ENCODE data around the gene MTERF2. TPM values are rescaled to one million over a fixed set of nuclear protein-coding genes. Genes with fewer than 3 reads are reported as not detected.

Gene MTERF2
- total and polyA plus RNA-seq, 2 of the 13 experiments (the other 11 are each of a cell fraction or from before 2014, with no cell fraction given), result 8.0 to 11.6 TPM

DNA sequence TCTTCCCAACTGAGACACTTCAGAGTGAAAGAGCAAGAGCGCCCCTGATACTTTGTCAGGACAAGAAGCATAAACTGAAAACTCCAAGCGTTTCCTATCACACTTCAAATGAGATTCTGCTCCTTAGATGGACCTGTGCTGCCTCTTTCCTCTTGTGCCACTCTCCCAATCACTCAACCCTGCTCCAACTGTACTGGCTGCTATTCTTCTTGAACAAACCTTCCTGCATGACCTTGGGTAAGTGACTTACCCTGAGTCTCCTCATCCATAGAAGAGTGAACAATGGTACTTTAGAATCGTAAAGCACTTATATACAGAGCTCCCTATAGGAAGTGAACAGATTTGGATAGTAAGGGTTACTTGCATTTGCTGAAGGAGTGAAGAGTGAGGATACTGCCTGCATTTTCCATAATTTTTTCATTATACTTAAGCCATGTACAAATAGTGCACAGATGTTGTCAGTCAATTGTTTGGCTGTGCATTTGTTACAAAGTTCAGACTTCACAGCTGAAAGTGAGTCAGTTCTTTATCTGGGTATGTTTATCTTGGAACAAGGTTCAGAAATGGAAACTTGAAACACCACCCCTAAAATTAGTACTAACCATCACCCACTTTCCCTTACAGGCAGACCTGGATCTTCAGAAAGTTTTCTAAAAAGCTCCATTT is 10.8 kb downstream of the MTERF2 start (continued):
- no peak for TF ChIP-seq TBX3 (IDR thresholded peaks at IDR 0.05; ENCODE audit: borderline replicate concordance)
- TF ChIP-seq GABPB1 (CRISPR knock-in tag; IDR thresholded peaks at IDR 0.05), result 0 out of 2 replicates have a peak, but pooled peaks have one; percentile 14
- TF ChIP-seq, protein P1, sequence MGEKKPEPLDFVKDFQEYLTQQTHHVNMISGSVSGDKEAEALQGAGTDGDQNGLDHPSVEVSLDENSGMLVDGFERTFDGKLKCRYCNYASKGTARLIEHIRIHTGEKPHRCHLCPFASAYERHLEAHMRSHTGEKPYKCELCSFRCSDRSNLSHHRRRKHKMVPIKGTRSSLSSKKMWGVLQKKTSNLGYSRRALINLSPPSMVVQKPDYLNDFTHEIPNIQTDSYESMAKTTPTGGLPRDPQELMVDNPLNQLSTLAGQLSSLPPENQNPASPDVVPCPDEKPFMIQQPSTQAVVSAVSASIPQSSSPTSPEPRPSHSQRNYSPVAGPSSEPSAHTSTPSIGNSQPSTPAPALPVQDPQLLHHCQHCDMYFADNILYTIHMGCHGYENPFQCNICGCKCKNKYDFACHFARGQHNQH (CRISPR knock-in tag; IDR thresholded peaks at IDR 0.05), result no peak; the same call in 1 of the 2 replicates
- TF ChIP-seq FOXA1 (IDR thresholded peaks at IDR 0.05), result no peak
- peak; percentile 68; the same call in 1 of the 2 replicates for TF ChIP-seq FOXA1 (CRISPR knock-in tag; IDR thresholded peaks at IDR 0.05)
- TF ChIP-seq SMAD3 (CRISPR knock-in tag; IDR thresholded peaks at IDR 0.05), result no peak
- TF ChIP-seq HMG20A (CRISPR knock-in tag; IDR thresholded peaks at IDR 0.05; ENCODE audit: borderline replicate concordance), result peak; percentile 58; the same call in 1 of the 2 replicates
- TF ChIP-seq ZNF430 (CRISPR knock-in tag; IDR thresholded peaks at IDR 0.05), result no peak
- TF ChIP-seq ZMYM2 (CRISPR knock-in tag; IDR thresholded peaks at IDR 0.05), result no peak
- TF ChIP-seq, protein P2, sequence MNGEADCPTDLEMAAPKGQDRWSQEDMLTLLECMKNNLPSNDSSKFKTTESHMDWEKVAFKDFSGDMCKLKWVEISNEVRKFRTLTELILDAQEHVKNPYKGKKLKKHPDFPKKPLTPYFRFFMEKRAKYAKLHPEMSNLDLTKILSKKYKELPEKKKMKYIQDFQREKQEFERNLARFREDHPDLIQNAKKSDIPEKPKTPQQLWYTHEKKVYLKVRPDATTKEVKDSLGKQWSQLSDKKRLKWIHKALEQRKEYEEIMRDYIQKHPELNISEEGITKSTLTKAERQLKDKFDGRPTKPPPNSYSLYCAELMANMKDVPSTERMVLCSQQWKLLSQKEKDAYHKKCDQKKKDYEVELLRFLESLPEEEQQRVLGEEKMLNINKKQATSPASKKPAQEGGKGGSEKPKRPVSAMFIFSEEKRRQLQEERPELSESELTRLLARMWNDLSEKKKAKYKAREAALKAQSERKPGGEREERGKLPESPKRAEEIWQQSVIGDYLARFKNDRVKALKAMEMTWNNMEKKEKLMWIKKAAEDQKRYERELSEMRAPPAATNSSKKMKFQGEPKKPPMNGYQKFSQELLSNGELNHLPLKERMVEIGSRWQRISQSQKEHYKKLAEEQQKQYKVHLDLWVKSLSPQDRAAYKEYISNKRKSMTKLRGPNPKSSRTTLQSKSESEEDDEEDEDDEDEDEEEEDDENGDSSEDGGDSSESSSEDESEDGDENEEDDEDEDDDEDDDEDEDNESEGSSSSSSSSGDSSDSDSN (CRISPR knock-in tag; IDR thresholded peaks at IDR 0.05), result no peak
- peak; percentile 82 for TF ChIP-seq JUND (CRISPR knock-in tag; IDR thresholded peaks at IDR 0.05)
- TF ChIP-seq POLR2AphosphoS2 (IDR thresholded peaks at IDR 0.05; ENCODE audit: low read depth, low read length), result peak; percentile 65; the same call in 1 of the 2 replicates
- TF ChIP-seq ZNF691 (CRISPR knock-in tag; IDR thresholded peaks at IDR 0.05; ENCODE audit: borderline replicate concordance, low read depth), result no peak
- TF ChIP-seq NCOA1 (CRISPR knock-in tag; IDR thresholded peaks at IDR 0.05), result no peak
- no peak for TF ChIP-seq NR0B2 (CRISPR knock-in tag; IDR thresholded peaks at IDR 0.05)
- no peak for TF ChIP-seq TGIF2 (CRISPR knock-in tag; IDR thresholded peaks at IDR 0.05)
- peak; percentile 93 for TF ChIP-seq SOX5 (CRISPR knock-in tag; IDR thresholded peaks at IDR 0.05; ENCODE audit: borderline replicate concordance)
- TF ChIP-seq ZNF234 (CRISPR knock-in tag; conservative IDR thresholded peaks at IDR 0.05), result no peak
- no peak for TF ChIP-seq MXD4 (CRISPR knock-in tag; IDR thresholded peaks at IDR 0.05)
- TF ChIP-seq AKAP8 (CRISPR knock-in tag; IDR thresholded peaks at IDR 0.05), result no peak
- TF ChIP-seq ZBTB20 (CRISPR knock-in tag; IDR thresholded peaks at IDR 0.05; ENCODE audit: borderline replicate concordance, low read depth), result no peak
- TF ChIP-seq NAIF1 (CRISPR knock-in tag; IDR thresholded peaks at IDR 0.05; ENCODE audit: borderline replicate concordance), result no peak
- TF ChIP-seq ZNF724P (CRISPR knock-in tag; IDR thresholded peaks at IDR 0.05; ENCODE audit: borderline replicate concordance), result no peak
- TF ChIP-seq YEATS4 (CRISPR knock-in tag; IDR thresholded peaks at IDR 0.05; ENCODE audit: borderline replicate concordance), result 0 out of 2 replicates have a peak, but pooled peaks have one; percentile 13
- TF ChIP-seq THAP11 (CRISPR knock-in tag; IDR thresholded peaks at IDR 0.05), result no peak; the same call in 1 of the 2 replicates
- no peak for TF ChIP-seq ATF2 (CRISPR knock-in tag; IDR thresholded peaks at IDR 0.05)
